Fibroblast of upper back skin (primary cell): ENCODE measurements around the gene PACS1.
"Not testable (repeated sequence)": the region's sequence is repeated elsewhere in the genome, so short reads cannot be mapped to it uniquely, and the experiment has no call there.

ENCODE experiments used
- DNase-seq: peaks from one replicate; pipeline ENCODE4 v3.0.0-alpha.2; 2013

PACS1 gene

GRCh38 chr11:66112601-66113499 lies 42.8 kb downstream of the PACS1 start:
- peak; percentile 95 for DNase-seq

- DNase-seq = not testable (repeated sequence)
Measured at GRCh38 chr11:66114957-66115356, 44.9 kb downstream of the PACS1 start.

GRCh38 chr11:66115638-66116301 lies 45.7 kb downstream of the PACS1 start:
- DNase-seq = peak; percentile 52

- DNase-seq = no peak
Measured at GRCh38 chr11:66116576-66117361, 46.7 kb downstream of the PACS1 start.

- DNase-seq = no peak
Measured at GRCh38 chr11:66118847-66119246, 48.8 kb downstream of the PACS1 start.

- peak; percentile 81 for DNase-seq
Measured at GRCh38 chr11:66119348-66120133, 49.5 kb downstream of the PACS1 start.

GRCh38 chr11:66121466-66121865 lies 51.4 kb downstream of the PACS1 start:
- DNase-seq = no peak

GRCh38 chr11:66123902-66124301 lies 53.8 kb downstream of the PACS1 start:
- no peak for DNase-seq

GRCh38 chr11:66124564-66124963 lies 54.5 kb downstream of the PACS1 start:
- DNase-seq = peak; percentile 27

- DNase-seq = no peak
Measured at GRCh38 chr11:66126064-66126463, 56.0 kb downstream of the PACS1 start.

- peak; percentile 70 for DNase-seq
Measured at GRCh38 chr11:66126808-66127555, 56.9 kb downstream of the PACS1 start.

GRCh38 chr11:66130978-66131377 lies 60.9 kb downstream of the PACS1 start:
- no peak for DNase-seq

GRCh38 chr11:66131937-66132632 lies 62.0 kb downstream of the PACS1 start:
- no peak for DNase-seq

GRCh38 chr11:66133216-66133775 lies 63.2 kb downstream of the PACS1 start:
- DNase-seq = no peak

GRCh38 chr11:66136752-66137123 lies 66.7 kb downstream of the PACS1 start:
- no peak for DNase-seq

GRCh38 chr11:66139817-66140404 lies 69.8 kb downstream of the PACS1 start:
- DNase-seq = no peak

- DNase-seq = peak; percentile 49
Measured at GRCh38 chr11:66142370-66143263, 72.5 kb downstream of the PACS1 start.

GRCh38 chr11:66143264-66143566 lies 73.1 kb downstream of the PACS1 start:
- DNase-seq = no peak

GRCh38 chr11:66143996-66144678 lies 74.1 kb downstream of the PACS1 start:
- no peak for DNase-seq
